Left kidney (tissue), 2 donors: ENCODE data around the gene ISLR. TPM values are rescaled to one million over a fixed set of nuclear protein-coding genes. Genes with fewer than 3 reads are reported as not detected.
A peak's percentile ranks its signal among the peaks of the same experiment; 100 is the strongest.

Experiments
- DNase-seq: peaks from one replicate; pipeline ENCODE4 v3.0.0-alpha.2; 2013
- polyA plus RNA-seq: library from polyadenylated mRNA; unstranded; fragments of 120-200 nt; gene quantifications from one replicate; pipeline ENCODE4 v1.2.1, GENCODE V29; 2013; ENCODE audit not compliant: insufficient read length

The ISLR gene
- polyA plus RNA-seq, 1 donor, result 43.2 TPM

- no peak for DNase-seq
Measured at GRCh38 chr15:74170071-74170844, 3.3 kb upstream of the ISLR start.

GRCh38 chr15:74170875-74171578, 2.5 kb upstream of the ISLR start:
- no peak for DNase-seq

- no peak for DNase-seq
Measured at GRCh38 chr15:74171965-74172541, 1.5 kb upstream of the ISLR start.

DNA sequence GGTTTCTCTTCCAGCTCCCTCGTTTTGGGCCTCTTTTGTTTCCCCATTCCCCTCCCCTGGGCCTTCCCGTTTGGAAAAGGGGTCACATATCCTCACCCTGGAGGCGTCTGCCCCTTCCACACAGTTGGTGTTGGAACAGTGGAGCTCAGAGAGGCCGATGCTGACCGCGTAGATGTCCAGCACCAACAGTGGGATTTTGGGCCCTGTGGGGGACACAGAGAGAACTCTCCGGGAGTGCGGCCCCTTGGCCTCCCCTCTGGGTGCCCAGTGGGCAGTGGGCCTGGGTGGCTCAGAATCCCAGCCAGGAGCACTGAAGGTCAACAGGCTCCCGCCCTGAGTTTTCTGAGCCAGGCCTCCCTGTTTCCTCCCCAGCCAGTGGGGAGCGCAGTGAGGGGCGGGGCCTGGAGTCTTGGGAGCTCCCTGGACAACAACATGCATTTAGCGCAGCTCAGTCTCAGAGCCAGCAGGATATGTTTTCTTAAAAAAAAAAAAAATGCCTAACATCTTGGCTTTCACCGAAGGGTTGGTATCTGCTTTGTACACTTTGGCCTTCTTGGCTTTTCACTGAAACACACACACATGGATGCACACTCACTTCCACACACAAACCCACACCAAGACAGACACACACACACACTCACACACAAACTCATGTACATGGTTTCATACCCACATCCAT, 670 bp upstream of the ISLR start:
- peak; percentile 67 for DNase-seq

GRCh38 chr15:74174219-74174957, 878 bp downstream of the ISLR start:
- no peak for DNase-seq

- no peak for DNase-seq
Measured at GRCh38 chr15:74174958-74175253, 1.4 kb downstream of the ISLR start.

DNA sequence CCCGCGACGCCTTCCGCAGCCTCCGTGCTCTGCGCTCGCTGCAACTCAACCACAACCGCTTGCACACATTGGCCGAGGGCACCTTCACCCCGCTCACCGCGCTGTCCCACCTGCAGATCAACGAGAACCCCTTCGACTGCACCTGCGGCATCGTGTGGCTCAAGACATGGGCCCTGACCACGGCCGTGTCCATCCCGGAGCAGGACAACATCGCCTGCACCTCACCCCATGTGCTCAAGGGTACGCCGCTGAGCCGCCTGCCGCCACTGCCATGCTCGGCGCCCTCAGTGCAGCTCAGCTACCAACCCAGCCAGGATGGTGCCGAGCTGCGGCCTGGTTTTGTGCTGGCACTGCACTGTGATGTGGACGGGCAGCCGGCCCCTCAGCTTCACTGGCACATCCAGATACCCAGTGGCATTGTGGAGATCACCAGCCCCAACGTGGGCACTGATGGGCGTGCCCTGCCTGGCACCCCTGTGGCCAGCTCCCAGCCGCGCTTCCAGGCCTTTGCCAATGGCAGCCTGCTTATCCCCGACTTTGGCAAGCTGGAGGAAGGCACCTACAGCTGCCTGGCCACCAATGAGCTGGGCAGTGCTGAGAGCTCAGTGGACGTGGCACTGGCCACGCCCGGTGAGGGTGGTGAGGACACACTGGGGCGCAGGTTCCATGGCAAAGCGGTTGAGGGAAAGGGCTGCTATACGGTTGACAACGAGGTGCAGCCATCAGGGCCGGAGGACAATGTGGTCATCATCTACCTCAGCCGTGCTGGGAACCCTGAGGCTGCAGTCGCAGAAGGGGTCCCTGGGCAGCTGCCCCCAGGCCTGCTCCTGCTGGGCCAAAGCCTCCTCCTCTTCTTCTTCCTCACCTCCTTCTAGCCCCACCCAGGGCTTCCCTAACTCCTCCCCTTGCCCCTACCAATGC, 2.0 kb downstream of the ISLR start:
- DNase-seq, result no peak

DNA sequence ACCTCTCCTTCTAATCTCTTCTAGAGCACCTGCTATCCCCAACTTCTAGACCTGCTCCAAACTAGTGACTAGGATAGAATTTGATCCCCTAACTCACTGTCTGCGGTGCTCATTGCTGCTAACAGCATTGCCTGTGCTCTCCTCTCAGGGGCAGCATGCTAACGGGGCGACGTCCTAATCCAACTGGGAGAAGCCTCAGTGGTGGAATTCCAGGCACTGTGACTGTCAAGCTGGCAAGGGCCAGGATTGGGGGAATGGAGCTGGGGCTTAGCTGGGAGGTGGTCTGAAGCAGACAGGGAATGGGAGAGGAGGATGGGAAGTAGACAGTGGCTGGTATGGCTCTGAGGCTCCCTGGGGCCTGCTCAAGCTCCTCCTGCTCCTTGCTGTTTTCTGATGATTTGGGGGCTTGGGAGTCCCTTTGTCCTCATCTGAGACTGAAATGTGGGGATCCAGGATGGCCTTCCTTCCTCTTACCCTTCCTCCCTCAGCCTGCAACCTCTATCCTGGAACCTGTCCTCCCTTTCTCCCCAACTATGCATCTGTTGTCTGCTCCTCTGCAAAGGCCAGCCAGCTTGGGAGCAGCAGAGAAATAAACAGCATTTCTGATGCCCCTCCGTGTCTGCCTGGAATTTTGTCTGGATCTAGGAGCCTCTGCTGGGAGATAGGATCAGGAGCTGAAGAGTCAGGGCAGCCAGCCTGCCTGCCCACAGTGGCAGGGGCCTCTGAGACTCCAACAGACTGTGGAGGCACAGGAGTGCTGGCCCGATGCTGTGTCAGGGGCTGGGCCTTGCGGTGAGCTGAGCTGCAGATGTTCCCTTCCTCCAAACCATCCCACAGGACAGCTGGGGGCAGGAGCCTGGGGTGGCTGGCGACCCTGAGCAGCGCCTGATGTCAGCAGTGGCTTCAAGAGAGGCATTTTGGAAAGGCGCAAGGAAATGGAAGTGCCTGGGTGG, 3.0 kb downstream of the ISLR start:
- DNase-seq, result no peak

DNA sequence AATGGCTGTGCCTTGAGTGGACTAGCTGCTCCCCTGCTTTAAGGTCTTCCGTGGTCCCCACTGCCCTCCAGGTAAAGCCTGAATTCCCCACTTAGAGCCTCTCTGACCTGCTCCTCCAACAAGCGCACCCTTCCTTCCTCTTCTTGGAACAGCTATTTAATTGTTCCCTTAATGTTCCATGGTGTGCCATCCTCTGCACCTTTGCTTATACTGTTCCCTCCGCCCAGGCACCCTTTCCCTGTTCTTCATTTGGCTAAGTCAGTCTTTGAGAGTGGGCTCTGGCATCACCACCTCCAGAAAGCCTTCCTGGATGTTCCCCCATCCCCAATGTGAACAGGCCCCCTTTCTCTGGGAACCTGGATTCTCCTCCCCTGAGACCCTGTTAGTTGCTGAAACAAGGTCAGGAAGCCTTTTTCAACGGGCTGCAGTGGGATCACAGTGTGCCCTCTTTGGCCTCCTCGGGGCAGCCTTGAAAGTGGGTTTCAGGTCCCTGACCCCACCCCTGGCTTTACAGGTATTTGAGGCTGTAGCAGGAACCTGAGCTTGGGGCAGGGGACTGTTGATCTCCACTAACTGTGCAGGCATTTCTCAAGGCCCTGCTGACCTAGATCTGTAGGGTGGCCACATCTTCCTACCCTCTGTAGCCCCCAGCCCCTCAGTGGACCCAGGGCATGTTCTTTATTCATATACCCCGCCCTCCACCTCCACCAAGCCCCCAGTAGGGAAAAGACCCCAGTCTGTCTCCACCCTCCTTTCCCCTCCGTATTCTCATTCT, 5.0 kb downstream of the ISLR start:
- DNase-seq, result no peak

GRCh38 chr15:74179101-74179841, 5.8 kb downstream of the ISLR start:
- no peak for DNase-seq

GRCh38 chr15:74179983-74180880, 6.7 kb downstream of the ISLR start:
- DNase-seq, result no peak

DNA sequence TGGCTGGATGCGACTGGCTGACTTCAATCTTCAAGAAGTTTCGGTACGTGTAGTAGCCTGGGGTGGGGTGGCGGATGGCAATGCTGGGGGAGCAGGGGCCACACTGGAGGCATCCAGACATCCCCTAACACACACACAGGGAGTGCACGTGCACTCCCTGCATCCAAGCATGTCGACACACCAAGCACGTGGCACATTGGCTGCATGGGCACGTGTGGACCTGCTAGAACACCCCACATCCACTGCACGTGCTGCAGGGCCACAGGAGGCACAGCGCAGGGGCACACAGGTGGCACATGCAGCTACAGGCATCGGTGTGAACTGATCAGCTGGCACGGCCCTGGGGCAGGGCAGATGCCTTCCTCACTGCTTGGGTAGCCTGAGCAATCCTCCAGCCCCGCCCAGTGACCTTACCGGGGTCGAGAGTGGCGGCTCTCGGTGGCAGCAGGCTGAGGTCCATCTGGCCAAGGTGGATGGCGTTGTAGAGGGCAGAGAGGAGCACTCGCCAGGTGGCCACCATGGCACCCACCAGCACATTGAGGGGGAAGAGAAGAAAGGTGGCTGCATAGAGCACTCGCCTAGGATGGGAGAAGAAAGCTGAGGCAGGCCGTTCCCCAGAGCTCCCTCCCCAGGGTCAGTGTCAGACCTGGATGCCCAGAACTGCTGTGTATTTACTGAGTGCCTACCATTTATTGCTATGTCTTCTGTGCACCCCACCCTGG, 7.5 kb downstream of the ISLR start:
- no peak for DNase-seq

- DNase-seq, result no peak
Measured at GRCh38 chr15:74182131-74182530, 8.6 kb downstream of the ISLR start.

DNA sequence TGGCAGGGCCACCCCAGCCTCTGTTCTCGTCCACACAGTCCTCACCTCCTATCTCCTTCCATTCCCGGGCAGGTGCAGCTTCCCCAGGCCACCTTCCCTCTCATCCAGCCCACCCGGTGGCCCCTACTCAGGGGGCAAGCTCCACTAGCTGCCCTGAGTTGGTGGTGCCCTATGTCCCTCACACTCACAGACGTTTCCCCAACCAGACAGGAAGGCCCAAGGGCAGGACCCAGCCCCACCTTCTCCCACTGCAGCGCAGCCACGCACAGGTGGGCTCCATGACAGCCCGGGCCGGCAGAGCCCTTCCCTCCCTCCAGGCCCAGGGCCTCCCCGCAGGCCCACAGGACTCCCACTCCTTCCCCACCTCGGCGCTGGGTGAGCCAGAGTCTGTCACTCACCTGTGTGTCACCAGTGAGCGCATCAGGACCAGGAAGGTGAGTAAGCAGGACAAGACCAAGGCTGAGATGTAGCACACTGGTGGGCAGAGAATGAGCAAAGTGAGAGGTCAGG, 11.1 kb downstream of the ISLR start:
- DNase-seq, result no peak

DNA sequence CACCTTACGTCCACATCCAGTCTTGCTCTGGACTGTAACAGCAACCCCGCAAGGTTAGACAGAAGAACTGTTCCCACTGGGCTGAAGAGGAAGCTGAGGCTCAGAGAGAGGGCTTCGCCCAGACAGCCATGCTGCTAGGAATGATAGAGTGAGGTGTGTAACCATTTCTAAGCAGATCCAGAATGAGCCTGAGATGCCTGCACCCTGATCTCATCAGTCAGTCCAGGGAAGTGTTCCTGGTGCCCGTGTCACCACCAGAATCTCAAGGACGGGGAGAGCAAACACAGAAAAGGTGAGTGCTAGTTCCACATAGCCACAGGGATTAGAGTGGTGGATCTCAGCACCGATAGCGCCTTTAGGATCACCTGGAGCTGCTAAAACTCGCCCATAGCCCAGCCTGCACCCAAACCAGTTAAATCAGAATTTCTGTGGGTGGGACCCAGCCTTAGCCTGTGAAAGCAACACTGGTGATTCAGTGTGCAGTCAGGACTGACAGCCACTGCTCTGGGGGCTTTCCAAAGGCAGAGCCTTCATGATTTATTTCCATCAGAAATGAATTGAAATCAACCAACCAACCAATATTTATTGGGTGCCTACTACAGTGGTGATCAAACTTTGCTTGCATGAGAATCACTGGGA, 12.3 kb downstream of the ISLR start:
- no peak for DNase-seq

- DNase-seq, result no peak
Measured at GRCh38 chr15:74188216-74188615, 14.7 kb downstream of the ISLR start.
